ENCODE results near the gene INO80D. TPM values are rescaled to one million over a fixed set of nuclear protein-coding genes. Genes with fewer than 3 reads are reported as not detected.

The INO80D gene
- total RNA-seq, 1 experiment from 2014 or later: 14.4 TPM

DNA sequence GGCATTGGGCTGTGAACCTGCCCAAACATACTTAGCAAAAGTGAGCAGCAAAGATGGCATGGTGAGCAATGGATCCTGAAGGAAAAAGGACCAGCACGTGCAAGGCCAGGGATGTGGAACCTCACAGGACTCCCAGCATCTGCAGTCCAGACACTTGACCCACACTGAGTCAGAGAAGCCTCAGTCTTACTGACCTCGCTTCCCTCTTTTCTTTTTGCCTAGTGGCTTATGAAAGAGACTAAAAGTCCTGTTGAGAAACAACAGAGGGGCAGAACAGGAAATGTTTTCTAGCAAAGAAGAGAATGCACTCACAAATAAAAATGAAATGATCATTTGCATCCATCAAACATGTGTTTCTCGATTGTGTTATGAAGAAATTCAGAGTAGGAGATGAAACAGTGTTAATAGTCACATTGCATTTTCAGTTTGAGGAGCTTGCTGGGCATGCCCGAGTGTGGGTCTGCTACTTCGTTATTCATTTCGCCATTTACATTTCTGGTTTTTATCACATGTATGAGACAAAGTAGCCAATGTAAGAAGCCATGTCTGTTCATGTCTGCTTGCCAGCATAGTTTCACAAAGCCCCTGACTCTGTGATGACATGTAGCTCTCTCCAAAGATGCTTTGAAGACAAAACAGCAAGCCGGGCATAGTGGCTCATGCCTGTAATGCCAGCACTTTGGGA is 118.4 kb downstream of the INO80D start:
- no TSS peak for BruUV-seq (replicated peaks)
- CTCF ChIA-PET: no interaction called here
- Histone ChIP-seq H4K20me1 (ENCODE audit: insufficient read depth) (no peaks in the 10 kb centered on the region), H3K9ac (ENCODE audit: low read length) (no peak overlapping the region), H3K4me3 (replicated peaks in 1 of 2; ENCODE audit: low read depth in 1 of 2, low read length in 2 of 2) (no peak overlapping the region), H3K4me2 (ENCODE audit: low read length) (no peak overlapping the region), H3K4me1 (ENCODE audit: control insufficient read depth in 1 of 2, insufficient read depth in 2 of 2, low read length in 2 of 2) (no peaks in the 10 kb centered on the region), H3K9me2 (ENCODE audit: insufficient read depth) (no peaks in the 10 kb centered on the region), H3K27ac (ENCODE audit: low read depth, low read length) (no peak overlapping the region), H3K36me3 (ENCODE audit: control insufficient read depth in 1 of 2, insufficient read depth in 2 of 2, low read length in 2 of 2) (no peaks in the 10 kb centered on the region), H3K79me2 (ENCODE audit: insufficient read depth, low read length) (no peaks in the 10 kb centered on the region), H3K27me3 (ENCODE audit: insufficient read depth, low read length) (no peaks in the 10 kb centered on the region; the same call in 1 of the 2 replicates), H2AFZ (ENCODE audit: low read depth, low read length, poor library complexity, severe bottlenecking) (no peak overlapping the region), H3K9me3 (ENCODE audit: control insufficient read depth in 1 of 2, insufficient read depth in 1 of 2, low read depth in 1 of 2, low read length in 2 of 2) (no peaks in the 10 kb centered on the region)
- DNase-seq (ENCODE audit: low read depth, low spot score) (no peak), ATAC-seq (no peak)
- TF ChIP-seq YY1 (IDR thresholded peaks at IDR 0.05; ENCODE audit: extremely low read depth, insufficient replicate concordance, low read depth, low read length) (no peak), CEBPB (IDR thresholded peaks at IDR 0.05; ENCODE audit: low read depth) (no peak), POLR2AphosphoS5 (IDR thresholded peaks at IDR 0.05; ENCODE audit: low read depth, low read length) (no peak), ZFX (IDR thresholded peaks at IDR 0.05) (no peak), ZNF274 (IDR thresholded peaks at IDR 0.05; ENCODE audit: low read depth, low read length) (no peak), FOSL1 (IDR thresholded peaks at IDR 0.05; ENCODE audit: low read depth) (no peak), CBX3 (IDR thresholded peaks at IDR 0.05; ENCODE audit: low read depth) (no peak), SIN3A (IDR thresholded peaks at IDR 0.05; ENCODE audit: low read depth) (no peak), TCF7L2 (IDR thresholded peaks at IDR 0.05; ENCODE audit: borderline replicate concordance, extremely low read depth, insufficient read depth, insufficient read length) (no peak), SRF (IDR thresholded peaks at IDR 0.05; ENCODE audit: low read depth) (no peak), EGR1 (IDR thresholded peaks at IDR 0.05; ENCODE audit: low read depth) (no peak), ELF1 (IDR thresholded peaks at IDR 0.05; ENCODE audit: borderline replicate concordance, low read depth) (no peak), JUND (IDR thresholded peaks at IDR 0.05) (no peak), EZH2 (IDR thresholded peaks at IDR 0.05) (no peak), POLR2A (IDR thresholded peaks at IDR 0.05; ENCODE audit: borderline replicate concordance, extremely low read depth, insufficient read depth, insufficient read length) (no peak)
- TF ChIP-seq, protein P1, sequence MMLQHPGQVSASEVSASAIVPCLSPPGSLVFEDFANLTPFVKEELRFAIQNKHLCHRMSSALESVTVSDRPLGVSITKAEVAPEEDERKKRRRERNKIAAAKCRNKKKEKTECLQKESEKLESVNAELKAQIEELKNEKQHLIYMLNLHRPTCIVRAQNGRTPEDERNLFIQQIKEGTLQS (IDR thresholded peaks at IDR 0.05): no peak
- TF ChIP-seq, protein P2, sequence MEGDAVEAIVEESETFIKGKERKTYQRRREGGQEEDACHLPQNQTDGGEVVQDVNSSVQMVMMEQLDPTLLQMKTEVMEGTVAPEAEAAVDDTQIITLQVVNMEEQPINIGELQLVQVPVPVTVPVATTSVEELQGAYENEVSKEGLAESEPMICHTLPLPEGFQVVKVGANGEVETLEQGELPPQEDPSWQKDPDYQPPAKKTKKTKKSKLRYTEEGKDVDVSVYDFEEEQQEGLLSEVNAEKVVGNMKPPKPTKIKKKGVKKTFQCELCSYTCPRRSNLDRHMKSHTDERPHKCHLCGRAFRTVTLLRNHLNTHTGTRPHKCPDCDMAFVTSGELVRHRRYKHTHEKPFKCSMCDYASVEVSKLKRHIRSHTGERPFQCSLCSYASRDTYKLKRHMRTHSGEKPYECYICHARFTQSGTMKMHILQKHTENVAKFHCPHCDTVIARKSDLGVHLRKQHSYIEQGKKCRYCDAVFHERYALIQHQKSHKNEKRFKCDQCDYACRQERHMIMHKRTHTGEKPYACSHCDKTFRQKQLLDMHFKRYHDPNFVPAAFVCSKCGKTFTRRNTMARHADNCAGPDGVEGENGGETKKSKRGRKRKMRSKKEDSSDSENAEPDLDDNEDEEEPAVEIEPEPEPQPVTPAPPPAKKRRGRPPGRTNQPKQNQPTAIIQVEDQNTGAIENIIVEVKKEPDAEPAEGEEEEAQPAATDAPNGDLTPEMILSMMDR (IDR thresholded peaks at IDR 0.05 in 2 of 3, conservative IDR thresholded peaks at IDR 0.05 in 1 of 3; ENCODE audit: borderline replicate concordance in 1 of 3, insufficient read depth in 1 of 3, low read depth in 2 of 3, low read length in 2 of 3): no peak
- TF ChIP-seq, protein P3, sequence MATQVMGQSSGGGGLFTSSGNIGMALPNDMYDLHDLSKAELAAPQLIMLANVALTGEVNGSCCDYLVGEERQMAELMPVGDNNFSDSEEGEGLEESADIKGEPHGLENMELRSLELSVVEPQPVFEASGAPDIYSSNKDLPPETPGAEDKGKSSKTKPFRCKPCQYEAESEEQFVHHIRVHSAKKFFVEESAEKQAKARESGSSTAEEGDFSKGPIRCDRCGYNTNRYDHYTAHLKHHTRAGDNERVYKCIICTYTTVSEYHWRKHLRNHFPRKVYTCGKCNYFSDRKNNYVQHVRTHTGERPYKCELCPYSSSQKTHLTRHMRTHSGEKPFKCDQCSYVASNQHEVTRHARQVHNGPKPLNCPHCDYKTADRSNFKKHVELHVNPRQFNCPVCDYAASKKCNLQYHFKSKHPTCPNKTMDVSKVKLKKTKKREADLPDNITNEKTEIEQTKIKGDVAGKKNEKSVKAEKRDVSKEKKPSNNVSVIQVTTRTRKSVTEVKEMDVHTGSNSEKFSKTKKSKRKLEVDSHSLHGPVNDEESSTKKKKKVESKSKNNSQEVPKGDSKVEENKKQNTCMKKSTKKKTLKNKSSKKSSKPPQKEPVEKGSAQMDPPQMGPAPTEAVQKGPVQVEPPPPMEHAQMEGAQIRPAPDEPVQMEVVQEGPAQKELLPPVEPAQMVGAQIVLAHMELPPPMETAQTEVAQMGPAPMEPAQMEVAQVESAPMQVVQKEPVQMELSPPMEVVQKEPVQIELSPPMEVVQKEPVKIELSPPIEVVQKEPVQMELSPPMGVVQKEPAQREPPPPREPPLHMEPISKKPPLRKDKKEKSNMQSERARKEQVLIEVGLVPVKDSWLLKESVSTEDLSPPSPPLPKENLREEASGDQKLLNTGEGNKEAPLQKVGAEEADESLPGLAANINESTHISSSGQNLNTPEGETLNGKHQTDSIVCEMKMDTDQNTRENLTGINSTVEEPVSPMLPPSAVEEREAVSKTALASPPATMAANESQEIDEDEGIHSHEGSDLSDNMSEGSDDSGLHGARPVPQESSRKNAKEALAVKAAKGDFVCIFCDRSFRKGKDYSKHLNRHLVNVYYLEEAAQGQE (IDR thresholded peaks at IDR 0.05; ENCODE audit: low read depth): no peak
- TF ChIP-seq, protein P4, sequence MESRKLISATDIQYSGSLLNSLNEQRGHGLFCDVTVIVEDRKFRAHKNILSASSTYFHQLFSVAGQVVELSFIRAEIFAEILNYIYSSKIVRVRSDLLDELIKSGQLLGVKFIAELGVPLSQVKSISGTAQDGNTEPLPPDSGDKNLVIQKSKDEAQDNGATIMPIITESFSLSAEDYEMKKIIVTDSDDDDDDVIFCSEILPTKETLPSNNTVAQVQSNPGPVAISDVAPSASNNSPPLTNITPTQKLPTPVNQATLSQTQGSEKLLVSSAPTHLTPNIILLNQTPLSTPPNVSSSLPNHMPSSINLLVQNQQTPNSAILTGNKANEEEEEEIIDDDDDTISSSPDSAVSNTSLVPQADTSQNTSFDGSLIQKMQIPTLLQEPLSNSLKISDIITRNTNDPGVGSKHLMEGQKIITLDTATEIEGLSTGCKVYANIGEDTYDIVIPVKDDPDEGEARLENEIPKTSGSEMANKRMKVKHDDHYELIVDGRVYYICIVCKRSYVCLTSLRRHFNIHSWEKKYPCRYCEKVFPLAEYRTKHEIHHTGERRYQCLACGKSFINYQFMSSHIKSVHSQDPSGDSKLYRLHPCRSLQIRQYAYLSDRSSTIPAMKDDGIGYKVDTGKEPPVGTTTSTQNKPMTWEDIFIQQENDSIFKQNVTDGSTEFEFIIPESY (IDR thresholded peaks at IDR 0.05; ENCODE audit: extremely low read depth, insufficient replicate concordance, low read length): no peak
- TF ChIP-seq, protein P5, sequence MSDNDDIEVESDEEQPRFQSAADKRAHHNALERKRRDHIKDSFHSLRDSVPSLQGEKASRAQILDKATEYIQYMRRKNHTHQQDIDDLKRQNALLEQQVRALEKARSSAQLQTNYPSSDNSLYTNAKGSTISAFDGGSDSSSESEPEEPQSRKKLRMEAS (IDR thresholded peaks at IDR 0.05): no peak
- intact Hi-C loops (cut with micrococcal nuclease): no loop called here
- RAD21 ChIA-PET (ENCODE audit: low non-redundant PET in 1 of 2, low total read pairs in 2 of 2, uncharacterized antibody in 2 of 2, unreplicated experiment in 2 of 2): no interaction called here
- POLR2A ChIA-PET: no interaction called here

All from HCT116 (cell line).